Measurements from ENCODE around the gene PIN1. TPM values are rescaled to one million over a fixed set of nuclear protein-coding genes. Genes with fewer than 3 reads are reported as not detected.

Gene PIN1
- total and polyA plus RNA-seq, 2 of the 8 experiments (the other 6 are each of a cell fraction or from before 2014, with no cell fraction given): 78.3 to 90.8 TPM

DNA sequence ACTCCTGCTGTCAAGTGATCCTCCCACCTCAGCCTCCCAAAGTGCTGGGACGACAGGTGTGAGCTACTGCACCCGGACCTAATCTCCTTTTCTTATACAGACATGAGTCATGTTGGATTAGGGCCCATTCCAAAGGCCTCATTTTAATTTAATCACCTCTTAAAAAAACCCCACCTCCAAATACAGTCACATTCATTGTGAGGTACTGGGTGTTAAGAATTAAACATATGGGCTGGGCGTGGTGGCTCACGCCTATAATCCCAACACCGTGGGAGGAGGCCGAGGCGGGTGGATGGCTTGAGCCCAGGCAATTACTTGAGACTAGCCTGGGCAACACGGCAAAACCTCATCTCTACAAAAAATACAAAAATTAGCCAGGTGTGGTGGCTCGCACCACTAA lies 46.6 kb downstream of the PIN1 start:
- DNase-seq (ENCODE audit: low read depth in 1 of 2, low spot score in 2 of 2) (no peak), FAIRE-seq (no peak)
- Histone ChIP-seq H3K56ac (replicated peaks; ENCODE audit: insufficient read length, low read depth, low read length) (no peak overlapping the region), H3K14ac (ENCODE audit: insufficient read length) (no peak overlapping the region), H3K23me2 (ENCODE audit: low read depth, low read length) (no peaks in the 10 kb centered on the region), H3K9me3 (ENCODE audit: insufficient read depth in 2 of 2, low read depth in 1 of 2, low read length in 1 of 2) (no peaks in the 10 kb centered on the region), H2BK120ac (replicated peaks; ENCODE audit: low read depth, low read length) (no peak overlapping the region), H3K9ac (replicated peaks in 1 of 4; ENCODE audit: extremely low read depth in 1 of 4, low read depth in 3 of 4, low read length in 3 of 4) (no peak overlapping the region), H2BK5ac (ENCODE audit: low read depth, low read length) (no peak overlapping the region), H2AFZ (ENCODE audit: low read length) (no peak overlapping the region), H2BK12ac (ENCODE audit: low read depth, low read length) (no peak overlapping the region), H3K79me2 (ENCODE audit: control insufficient read depth in 1 of 2, insufficient read depth in 2 of 2, low read length in 2 of 2) (no peaks in the 10 kb centered on the region; a peak in 1 of 4 replicates), H3K4ac (replicated peaks; ENCODE audit: insufficient read length, low read depth, low read length) (no peak overlapping the region), H2AK5ac (ENCODE audit: low read depth, low read length) (no peak overlapping the region), H3K4me2 (ENCODE audit: insufficient read depth in 1 of 2, low read depth in 2 of 2, low read length in 2 of 2) (no peak overlapping the region), H3K27ac (ENCODE audit: low read depth, low read length) (no peak overlapping the region), H4K8ac (ENCODE audit: extremely low read depth, insufficient read depth, low read length) (no peak overlapping the region), H3K27me3 (replicated peaks in 1 of 4; ENCODE audit: control insufficient read depth in 3 of 4, extremely low read depth in 1 of 4, insufficient read depth in 3 of 4, low read length in 3 of 4) (no peaks in the 10 kb centered on the region), H3K4me1 (replicated peaks in 1 of 4; ENCODE audit: control insufficient read depth in 3 of 4, insufficient read depth in 4 of 4, low read length in 3 of 4) (peaks cover 0 to 8% (median 0%) of the 10 kb centered on the region in 4 experiments; a peak in 4 of 7 replicates), H2BK15ac (ENCODE audit: low read length) (no peak overlapping the region), H4K20me1 (replicated peaks in 1 of 2; ENCODE audit: control insufficient read depth in 1 of 2, insufficient read depth in 2 of 2, low read length in 2 of 2) (peaks cover 3 to 10% of the 10 kb centered on the region in 2 experiments), H4K5ac (ENCODE audit: insufficient read length, low read depth, low read length) (no peak overlapping the region), H2BK20ac (ENCODE audit: low read length) (no peak overlapping the region), H4K91ac (replicated peaks; ENCODE audit: insufficient read length, low read length) (no peak overlapping the region), H3K36me3 (ENCODE audit: control insufficient read depth in 2 of 4, insufficient read depth in 4 of 4, low read length in 3 of 4) (no peaks in the 10 kb centered on the region), H3K23ac (ENCODE audit: insufficient read length) (no peak overlapping the region), H3K79me1 (ENCODE audit: low read depth, low read length) (peaks cover 4% of the 10 kb centered on the region), H3K18ac (ENCODE audit: extremely low read depth, low read length) (no peak overlapping the region), H3K4me3 (ENCODE audit: extremely low read depth in 1 of 4, insufficient read depth in 2 of 4, low read depth in 3 of 4, low read length in 4 of 4) (no peak overlapping the region)
- ChIA-PET POLR2A (ENCODE audit: partially characterized antibody) (interaction anchor here (0.7 to 1.9 kb wide), 5 partner anchors 8 to 31 kb away, joined by 3 to 5 read pairs (median 3); no protein-coding TSS in a partner anchor), CTCF (ENCODE audit: partially characterized antibody) (interaction anchor here (1.1 to 4.4 kb wide), 3 partner anchors 14 to 27 kb away, joined by 3 to 25 read pairs (median 3); no protein-coding TSS in a partner anchor)
- 91% methylated on average over 9 of the region's 9 CpGs; no CpG with 5 or more reads in 1 of the 2 experiments for WGBS, 2 experiments (ENCODE audit: extremely low coverage in 1 of 2, insufficient coverage in 1 of 2, insufficient read length in 1 of 2, insufficient replicate concordance in 2 of 2, low coverage in 1 of 2, low lambda C conversion rate in 2 of 2, missing lambda C conversion rate in 1 of 2)
- TF ChIP-seq EP300 (IDR thresholded peaks at IDR 0.05; ENCODE audit: borderline replicate concordance in 1 of 2, low read depth in 2 of 2, low read length in 2 of 2) (no peak), SIX5 (IDR thresholded peaks at IDR 0.05; ENCODE audit: low read depth, low read length) (no peak), TAF1 (IDR thresholded peaks at IDR 0.05; ENCODE audit: low read depth, low read length) (no peak), POLR2A (IDR thresholded peaks at IDR 0.05; ENCODE audit: control extremely low read depth in 1 of 2, low read depth in 2 of 2, low read length in 2 of 2) (no peak), KDM1A (IDR thresholded peaks at IDR 0.05; ENCODE audit: borderline replicate concordance, low read length) (no peak), BACH1 (IDR thresholded peaks at IDR 0.05; ENCODE audit: low read length) (no peak), PHF8 (conservative IDR thresholded peaks at IDR 0.05; ENCODE audit: low read depth, low read length) (no peak), CTBP2 (IDR thresholded peaks at IDR 0.05; ENCODE audit: borderline replicate concordance, insufficient read depth, insufficient read length, low read length) (no peak), MAFK (IDR thresholded peaks at IDR 0.05; ENCODE audit: low read depth, low read length) (no peak), RBBP5 (IDR thresholded peaks at IDR 0.05; ENCODE audit: borderline replicate concordance, low read depth, low read length) (no peak), JUND (IDR thresholded peaks at IDR 0.05; ENCODE audit: low read length) (no peak)
- TF ChIP-seq, protein P1, sequence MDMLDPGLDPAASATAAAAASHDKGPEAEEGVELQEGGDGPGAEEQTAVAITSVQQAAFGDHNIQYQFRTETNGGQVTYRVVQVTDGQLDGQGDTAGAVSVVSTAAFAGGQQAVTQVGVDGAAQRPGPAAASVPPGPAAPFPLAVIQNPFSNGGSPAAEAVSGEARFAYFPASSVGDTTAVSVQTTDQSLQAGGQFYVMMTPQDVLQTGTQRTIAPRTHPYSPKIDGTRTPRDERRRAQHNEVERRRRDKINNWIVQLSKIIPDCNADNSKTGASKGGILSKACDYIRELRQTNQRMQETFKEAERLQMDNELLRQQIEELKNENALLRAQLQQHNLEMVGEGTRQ (IDR thresholded peaks at IDR 0.05; ENCODE audit: low read length): no peak
- TF ChIP-seq, protein P2, sequence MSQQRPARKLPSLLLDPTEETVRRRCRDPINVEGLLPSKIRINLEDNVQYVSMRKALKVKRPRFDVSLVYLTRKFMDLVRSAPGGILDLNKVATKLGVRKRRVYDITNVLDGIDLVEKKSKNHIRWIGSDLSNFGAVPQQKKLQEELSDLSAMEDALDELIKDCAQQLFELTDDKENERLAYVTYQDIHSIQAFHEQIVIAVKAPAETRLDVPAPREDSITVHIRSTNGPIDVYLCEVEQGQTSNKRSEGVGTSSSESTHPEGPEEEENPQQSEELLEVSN (IDR thresholded peaks at IDR 0.05): no peak
